Stomach (tissue), 9 donors: ENCODE measurements around the gene NUP43. TPM values are rescaled to one million over a fixed set of nuclear protein-coding genes. Genes with fewer than 3 reads are reported as not detected.

Source experiments
- DNase-seq, 2 donors: peaks; one replicate each; pipeline versions ENCODE4 v3.0.0 to v3.0.0-alpha.2; 2013 to 2019
- H3K27ac ChIP-seq, 5 donors: fragments of 200-600 bp in 4 of 5; sonication (generic) in 4 of 5; one replicate each; pipeline ENCODE4 v1.5.1; 2013 to 2019; ENCODE audit warnings: mild to moderate bottlenecking in 1 of 5, moderate library complexity in 1 of 5
- H3K27me3 ChIP-seq, 3 donors: fragments of 200-600 bp; sonication (generic); one replicate each; pipeline ENCODE4 v1.5.1; 2017 to 2019; ENCODE audit warnings: mixed run types in 1 of 3
- H3K36me3 ChIP-seq, 4 donors: fragments of 200-600 bp; sonication (generic); 1 replicate in 3 of 4; 2 replicates in 1 of 4; pipeline ENCODE4 v1.5.1; 2016 to 2019
- H3K4me1 ChIP-seq, 4 donors: fragments of 200-600 bp; sonication (generic); one replicate each; pipeline ENCODE4 v1.5.1; 2016 to 2019
- H3K4me3 ChIP-seq, 4 donors: fragments of 200-600 bp; sonication (generic) in 3 of 4; one replicate each; pipeline ENCODE4 v1.5.1; 2016 to 2019; ENCODE audit warnings: mild to moderate bottlenecking in 1 of 4
- H3K9me3 ChIP-seq, 4 donors: fragments of 200-600 bp; sonication (generic); one replicate each; pipeline ENCODE4 v1.5.1; 2016 to 2019
- EP300 ChIP-seq: sonication (generic); formaldehyde crosslinking; IDR thresholded peaks from one replicate; pipeline ENCODE4 v1.6.1; 2017; ENCODE audit warnings: antibody characterized with exemption
- POLR2A ChIP-seq, 4 donors: fragments of 450-650 bp; IDR thresholded peaks; one replicate each; pipeline ENCODE4 v1.6.1; 2016; ENCODE audit warnings: antibody characterized with exemption in 4 of 4, control low read depth in 2 of 4, mild to moderate bottlenecking in 1 of 4, moderate library complexity in 1 of 4
- POLR2AphosphoS5 ChIP-seq, 3 donors: sonication (generic); formaldehyde crosslinking; IDR thresholded peaks; one replicate each; pipeline ENCODE4 v1.6.1; 2016; ENCODE audit warnings: antibody characterized with exemption in 3 of 3
- WGBS, 5 donors: extraction: QIAGEN DNeasy Blood & Tissue Kit in 3 of 5; methylation state at CpG; one replicate each; pipeline versions ENCODE4 v1.1.5 to v1.1.7; 2013 to 2018; 5-methylcytosine and 5-hydroxymethylcytosine counted together
- intact Hi-C: fragments of 100-400 bp; cut with DNase I; formaldehyde crosslinking; loops from one replicate; pipeline ENCODE4 v1.15.1; 2023; ENCODE audit warnings: low total_unique reads
- polyA plus RNA-seq, 3 donors: library from polyadenylated mRNA; stranded (reverse); fragments of 200-250 nt; gene quantifications; one replicate each; pipeline ENCODE4 v1.2.3, GENCODE V29; 2013
- total RNA-seq, 5 donors: library from RNA; depleted of rRNA; stranded (reverse); fragments of >200 nt; gene quantifications; one replicate each; pipeline versions ENCODE4 v1.1.0 to v1.2.3, GENCODE V29; 2014 to 2016
- TF ChIP-seq, protein P1 (sequence below), 7 experiments: fragments of 450-650 bp in 4 of 7; fragments of 200-600 bp in 3 of 7; sonication (generic) in 3 of 7; IDR thresholded peaks; one replicate each; pipeline ENCODE4 v1.5.1; 2016 to 2019; ENCODE audit warnings: antibody characterized with exemption in 7 of 7, control low read depth in 2 of 7, mild to moderate bottlenecking in 1 of 7
- donor health status: healthy with polysubstance abuse.
- donor health status: Bipolar disorder and iron deficiency.
- donor health status: healthy.

The NUP43 gene
- total and polyA plus RNA-seq, 8 donors, result 1.2 to 51.9 (median 17.7) TPM

DNA sequence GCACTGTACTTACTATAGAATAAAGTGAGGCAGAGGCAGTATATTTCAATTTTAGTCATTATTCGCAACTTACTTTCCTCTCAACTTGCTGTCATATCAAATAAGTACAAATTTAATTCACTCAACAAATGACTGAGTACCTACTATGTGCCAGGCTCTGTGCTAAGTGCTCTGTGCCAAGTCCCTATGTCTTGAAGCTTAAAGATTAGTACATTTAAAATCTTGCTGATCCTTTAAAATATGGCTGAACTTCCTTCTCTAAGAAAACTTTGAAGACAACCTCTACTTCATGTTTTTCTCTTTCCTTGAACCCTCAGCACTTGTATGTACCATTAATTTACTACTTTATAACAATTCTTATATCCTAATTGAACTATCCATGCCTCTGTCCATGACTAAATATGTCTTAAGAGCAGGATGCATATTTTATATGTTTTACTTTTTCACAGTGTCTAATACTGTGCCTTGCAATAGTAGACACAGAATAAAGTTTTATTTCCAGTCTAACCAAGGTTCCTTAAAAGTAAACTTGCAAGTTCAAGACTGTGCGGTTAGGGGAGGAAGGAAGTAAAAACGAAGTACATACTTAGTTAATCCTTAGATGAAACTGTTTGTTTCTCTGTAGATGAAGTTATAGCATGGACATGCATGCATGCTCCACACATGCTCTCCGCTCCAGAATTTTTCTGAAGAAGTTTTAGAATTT lies 18.4 kb downstream of the NUP43 start:
- Histone ChIP-seq H3K27me3 (no peaks in the 10 kb centered on the region), H3K27ac (peak overlapping the region in 1 of 5 donors; percentile 54), H3K36me3 (peaks cover 5 to 87% (median 85%) of the 10 kb centered on the region in 4 donors), H3K4me1 (peaks cover 0 to 18% (median 4%) of the 10 kb centered on the region in 4 donors), H3K4me3 (no peak overlapping the region), H3K9me3 (no peaks in the 10 kb centered on the region)
- TF ChIP-seq, protein P1, sequence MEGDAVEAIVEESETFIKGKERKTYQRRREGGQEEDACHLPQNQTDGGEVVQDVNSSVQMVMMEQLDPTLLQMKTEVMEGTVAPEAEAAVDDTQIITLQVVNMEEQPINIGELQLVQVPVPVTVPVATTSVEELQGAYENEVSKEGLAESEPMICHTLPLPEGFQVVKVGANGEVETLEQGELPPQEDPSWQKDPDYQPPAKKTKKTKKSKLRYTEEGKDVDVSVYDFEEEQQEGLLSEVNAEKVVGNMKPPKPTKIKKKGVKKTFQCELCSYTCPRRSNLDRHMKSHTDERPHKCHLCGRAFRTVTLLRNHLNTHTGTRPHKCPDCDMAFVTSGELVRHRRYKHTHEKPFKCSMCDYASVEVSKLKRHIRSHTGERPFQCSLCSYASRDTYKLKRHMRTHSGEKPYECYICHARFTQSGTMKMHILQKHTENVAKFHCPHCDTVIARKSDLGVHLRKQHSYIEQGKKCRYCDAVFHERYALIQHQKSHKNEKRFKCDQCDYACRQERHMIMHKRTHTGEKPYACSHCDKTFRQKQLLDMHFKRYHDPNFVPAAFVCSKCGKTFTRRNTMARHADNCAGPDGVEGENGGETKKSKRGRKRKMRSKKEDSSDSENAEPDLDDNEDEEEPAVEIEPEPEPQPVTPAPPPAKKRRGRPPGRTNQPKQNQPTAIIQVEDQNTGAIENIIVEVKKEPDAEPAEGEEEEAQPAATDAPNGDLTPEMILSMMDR (IDR thresholded peaks at IDR 0.05), result no peak
- no peak for TF ChIP-seq POLR2AphosphoS5 (IDR thresholded peaks at IDR 0.05)
- no peak for TF ChIP-seq POLR2A (IDR thresholded peaks at IDR 0.05)
- TF ChIP-seq EP300, result no peak
- DNase-seq, result no peak
- WGBS, 5 donors, result 81 to 96% (median 84%) methylated on average over 4 of the region's 4 CpGs
- intact Hi-C loops, result no loop called here

DNA sequence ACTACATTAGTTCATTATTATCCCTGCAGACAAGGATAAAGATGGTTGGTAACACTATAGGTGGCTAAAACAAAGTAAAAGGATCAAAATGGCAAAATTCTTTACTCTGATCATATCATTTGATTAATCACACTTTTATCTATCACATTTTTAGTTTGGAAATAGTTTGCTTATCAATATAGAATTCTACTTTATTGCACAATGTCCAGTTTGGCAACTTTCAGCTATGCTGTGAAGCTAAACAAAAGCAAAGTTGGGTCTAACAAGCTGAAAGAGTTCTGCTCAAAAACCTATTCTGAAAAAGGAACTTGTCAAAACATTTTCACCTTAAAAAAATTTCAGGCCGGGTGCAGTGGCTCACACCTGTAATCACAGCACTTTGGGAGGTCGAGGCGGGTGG lies 20.5 kb downstream of the NUP43 start:
- WGBS, 5 donors, result 78 to 94% (median 89%) methylated on average over 3 of the region's 3 CpGs
- Histone ChIP-seq H3K27ac (no peak overlapping the region), H3K36me3 (peaks cover 5 to 70% (median 63%) of the 10 kb centered on the region in 4 donors), H3K27me3 (no peaks in the 10 kb centered on the region), H3K4me1 (peaks cover 0 to 18% (median 4%) of the 10 kb centered on the region in 4 donors), H3K4me3 (no peak overlapping the region), H3K9me3 (no peaks in the 10 kb centered on the region)
- TF ChIP-seq, protein P1 (IDR thresholded peaks at IDR 0.05), result no peak
- TF ChIP-seq POLR2A (IDR thresholded peaks at IDR 0.05), result no peak
- no peak for DNase-seq
- intact Hi-C loops, result no loop called here

DNA sequence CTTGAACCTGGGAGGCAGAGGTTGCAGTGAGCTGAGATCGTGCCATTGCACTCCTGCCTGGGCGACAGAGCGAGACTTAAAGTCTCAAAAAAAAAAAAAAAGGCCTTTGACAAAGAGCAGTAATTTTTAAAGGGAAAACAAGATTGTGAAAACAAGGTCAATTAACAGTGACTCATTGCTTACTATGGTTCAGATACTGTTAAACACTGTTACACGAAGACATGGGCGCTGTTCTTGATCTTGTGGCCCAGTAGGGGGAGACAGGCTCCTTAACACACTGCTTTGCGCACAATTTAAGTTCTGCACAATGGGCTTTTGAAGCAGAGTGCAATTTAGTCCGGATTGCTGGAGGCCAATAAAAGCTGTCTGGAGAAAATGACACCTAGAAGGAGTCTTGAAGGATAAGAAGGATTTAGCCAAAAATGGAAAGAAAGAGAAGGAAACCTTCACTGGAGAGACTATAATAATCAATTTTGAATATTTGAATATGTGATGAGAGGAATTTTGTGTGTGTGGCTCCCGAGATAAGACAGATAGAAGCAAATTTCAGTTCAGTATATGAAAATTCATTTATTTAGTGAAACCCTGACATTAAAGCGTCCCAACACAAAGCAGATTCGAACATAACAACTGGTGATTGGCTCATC lies 22.4 kb downstream of the NUP43 start:
- peaks cover 1 to 51% (median 44%) of the 10 kb centered on the region in 4 donors for H3K36me3 ChIP-seq
- DNase-seq, result peak; percentile 44 to 85
- intact Hi-C loops, result no loop called here
- WGBS, 5 donors, result 42 to 51% (median 45%) methylated on average over 10 of the region's 10 CpGs
- H3K4me3 ChIP-seq, result no peak overlapping the region
- H3K27me3 ChIP-seq, result no peaks in the 10 kb centered on the region
- no peak overlapping the region for H3K27ac ChIP-seq
- TF ChIP-seq, protein P1 (IDR thresholded peaks at IDR 0.05), result peak in 4 of 7 experiments; percentile 37 to 66 (median 58)
- TF ChIP-seq POLR2A (IDR thresholded peaks at IDR 0.05) (no peak), EP300 (no peak), POLR2AphosphoS5 (IDR thresholded peaks at IDR 0.05) (peak in 1 of 3 donors; percentile 68)
- peaks cover 3 to 17% (median 5%) of the 10 kb centered on the region in 4 donors for H3K4me1 ChIP-seq
- no peaks in the 10 kb centered on the region for H3K9me3 ChIP-seq

DNA sequence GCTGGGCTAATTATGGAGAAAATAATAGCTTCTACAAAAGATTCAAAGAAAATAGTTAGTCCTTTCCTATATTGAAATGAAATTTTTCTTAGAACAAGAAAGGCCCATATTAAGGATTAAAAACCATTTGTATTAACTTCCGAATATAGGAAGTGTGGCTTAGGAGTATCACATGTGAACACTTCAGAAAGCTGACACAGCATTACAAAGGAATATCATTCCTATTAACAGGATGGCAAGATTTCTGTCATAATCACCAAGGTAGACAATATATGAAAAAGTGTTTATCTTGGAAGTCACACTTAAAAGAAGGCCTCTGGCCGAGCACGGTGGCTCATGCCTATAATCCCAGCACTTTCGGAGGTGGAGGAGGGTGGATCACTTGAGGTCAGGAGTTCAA lies 23.1 kb downstream of the NUP43 start:
- H3K4me3 ChIP-seq, result no peak overlapping the region
- no peaks in the 10 kb centered on the region for H3K27me3 ChIP-seq
- no peak overlapping the region for H3K27ac ChIP-seq
- intact Hi-C loops, result no loop called here
- H3K9me3 ChIP-seq, result no peaks in the 10 kb centered on the region
- WGBS, 5 donors, result 89 to 93% (median 91%) methylated on average over 4 of the region's 4 CpGs
- no peak for DNase-seq
- no peak for TF ChIP-seq POLR2A (IDR thresholded peaks at IDR 0.05)
- no peak for TF ChIP-seq EP300
- TF ChIP-seq, protein P1 (IDR thresholded peaks at IDR 0.05), result no peak
- H3K4me1 ChIP-seq, result peaks cover 3 to 15% (median 8%) of the 10 kb centered on the region in 4 donors
- H3K36me3 ChIP-seq, result peaks cover 0 to 45% (median 38%) of the 10 kb centered on the region in 4 donors
